ENCODE measurements around the gene INSC.

Gene INSC

DNA sequence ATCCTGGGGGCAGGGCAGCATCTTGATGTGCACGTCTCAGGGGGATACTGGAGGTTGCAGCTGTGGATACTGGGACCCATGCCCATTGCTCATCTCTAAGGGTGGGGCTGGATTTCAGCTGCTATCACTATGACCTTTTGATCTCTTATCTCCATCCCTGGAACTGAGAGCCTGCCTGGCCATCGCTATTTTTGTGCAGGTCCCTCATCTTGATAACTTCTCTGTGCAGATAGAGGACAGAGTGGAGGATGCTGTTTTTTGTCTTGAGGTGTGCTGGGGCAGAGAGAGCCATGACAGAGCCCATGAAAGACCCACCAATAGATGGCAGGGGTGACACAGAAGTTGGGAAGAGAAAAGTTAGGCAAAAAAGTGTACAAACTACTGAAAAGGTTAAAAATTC, 5.1 kb upstream of the INSC start:
- no peak for DNase-seq (ENCODE audit: low read depth in 2 of 2)

DNA sequence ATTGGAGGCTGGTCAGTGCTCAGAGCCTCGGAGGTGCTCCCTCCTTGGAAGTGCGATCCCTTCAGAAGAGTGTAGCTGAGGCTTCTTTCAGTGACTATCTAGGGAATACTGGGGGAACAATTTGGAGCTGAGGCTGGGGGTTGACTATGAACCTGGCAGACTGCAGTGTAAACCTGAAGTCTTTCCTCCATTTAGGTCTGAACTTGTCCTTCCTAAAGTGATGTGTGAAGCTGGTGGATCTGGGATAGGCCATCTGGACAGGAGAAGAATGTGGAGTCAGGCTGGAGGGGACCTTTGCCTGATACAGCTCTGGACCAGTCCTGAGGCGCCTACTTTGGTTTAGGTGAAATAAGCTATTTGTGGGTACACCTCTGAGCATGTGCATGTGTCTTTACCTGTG, 3.5 kb upstream of the INSC start:
- no peak for DNase-seq (ENCODE audit: low read depth in 2 of 2)

DNA sequence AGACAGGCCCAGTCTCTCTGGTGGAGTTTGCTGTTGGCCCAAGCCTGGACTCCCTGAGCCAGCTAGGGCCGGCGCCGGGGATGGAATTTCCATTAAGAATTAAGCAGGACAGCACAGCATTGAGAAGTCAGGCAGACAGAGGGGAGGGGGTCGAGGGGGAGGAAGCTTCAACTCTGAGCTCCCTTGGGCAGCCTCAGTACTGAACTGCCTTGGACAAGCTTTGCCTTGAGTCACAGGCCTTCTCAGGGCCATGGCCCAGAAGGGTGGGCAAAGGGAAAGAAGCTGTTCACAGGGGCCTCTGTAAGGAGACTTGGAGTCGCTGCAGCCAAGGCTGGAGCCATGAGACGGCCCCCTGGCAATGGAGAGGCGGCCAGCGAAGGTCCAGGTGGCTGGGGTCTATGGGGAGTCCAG, 2.6 kb upstream of the INSC start:
- DNase-seq (ENCODE audit: low read depth in 2 of 2) = no peak

DNA sequence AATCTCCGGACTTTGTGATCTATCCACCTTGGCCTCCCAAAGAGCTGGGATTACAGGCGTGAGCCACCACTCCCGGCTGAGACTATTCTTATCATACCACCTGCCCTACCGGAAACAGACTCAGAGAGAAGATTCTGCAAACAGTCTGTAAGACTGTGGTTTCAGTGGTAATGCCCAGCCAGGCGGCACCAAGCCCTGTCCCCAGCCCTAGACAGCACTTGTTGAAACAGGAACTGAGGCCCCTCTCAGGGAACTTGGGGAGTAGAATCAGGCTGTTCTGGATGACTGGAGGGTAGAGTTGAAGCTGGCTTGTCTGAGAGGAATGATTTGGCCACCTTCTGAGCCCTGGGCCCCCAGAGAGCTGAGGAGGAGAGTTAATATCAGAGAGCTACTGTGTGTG, 1.3 kb upstream of the INSC start:
- no peak for DNase-seq (ENCODE audit: low read depth in 2 of 2)

GRCh38 chr11:15115686-15116085, 963 bp downstream of the INSC start:
- no peak for DNase-seq (ENCODE audit: low read depth in 2 of 2)

DNA sequence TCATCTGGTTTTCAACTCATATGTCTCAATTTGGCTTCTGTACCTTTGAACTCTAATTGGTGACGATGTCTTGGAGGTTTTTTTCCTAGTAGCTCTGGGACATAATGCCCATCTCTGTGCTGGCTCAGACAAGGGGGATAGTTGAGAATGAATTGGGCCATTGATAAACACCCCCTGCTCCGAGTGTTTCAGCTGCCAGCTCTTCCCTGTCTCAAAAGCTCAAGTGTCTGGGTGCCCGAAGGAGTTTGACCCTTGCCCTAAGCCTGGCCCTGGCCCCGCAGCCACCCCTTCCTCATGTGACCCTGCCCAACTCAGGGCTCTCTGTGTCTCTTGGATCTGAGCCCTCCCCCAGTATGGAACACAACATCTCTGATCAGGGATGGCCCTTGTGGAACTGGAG, 3.0 kb downstream of the INSC start:
- no peak for DNase-seq (ENCODE audit: low read depth in 2 of 2)

- DNase-seq (ENCODE audit: low read depth in 2 of 2) = no peak
These were observed 3.7 kb downstream of the INSC start for GRCh38 chr11:15118431-15118830.

DNA sequence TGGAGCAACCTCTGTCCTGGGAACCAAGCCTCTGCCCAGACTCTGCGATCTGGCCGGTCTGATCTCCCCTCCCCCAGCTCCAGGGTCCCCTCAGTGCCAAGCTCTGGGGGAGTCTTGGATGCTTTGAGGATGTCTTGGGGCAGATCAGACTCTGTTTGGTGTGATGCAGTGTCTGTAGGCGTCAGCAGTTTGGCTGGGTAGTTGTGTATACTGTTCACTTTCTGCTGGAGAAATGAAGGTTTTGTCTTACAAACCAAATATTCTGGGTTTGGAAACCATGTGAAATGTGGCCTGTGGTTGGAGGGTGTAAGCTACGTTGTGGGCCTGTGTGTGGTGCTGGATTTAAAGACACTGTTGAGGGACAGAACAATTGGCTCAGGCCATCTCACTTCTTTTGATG, 4.6 kb downstream of the INSC start:
- no peak for DNase-seq (ENCODE audit: low read depth in 2 of 2)

GRCh38 chr11:15119826-15120225, 5.1 kb downstream of the INSC start:
- no peak for DNase-seq (ENCODE audit: low read depth in 2 of 2)

- no peak for DNase-seq (ENCODE audit: low read depth in 2 of 2)
These were observed 9.1 kb downstream of the INSC start for GRCh38 chr11:15123849-15124248.

GRCh38 chr11:15124528-15124927, 9.8 kb downstream of the INSC start:
- no peak for DNase-seq (ENCODE audit: low read depth in 2 of 2)

GRCh38 chr11:15127341-15127740, 12.6 kb downstream of the INSC start:
- no peak for DNase-seq (ENCODE audit: low read depth in 2 of 2)

DNA sequence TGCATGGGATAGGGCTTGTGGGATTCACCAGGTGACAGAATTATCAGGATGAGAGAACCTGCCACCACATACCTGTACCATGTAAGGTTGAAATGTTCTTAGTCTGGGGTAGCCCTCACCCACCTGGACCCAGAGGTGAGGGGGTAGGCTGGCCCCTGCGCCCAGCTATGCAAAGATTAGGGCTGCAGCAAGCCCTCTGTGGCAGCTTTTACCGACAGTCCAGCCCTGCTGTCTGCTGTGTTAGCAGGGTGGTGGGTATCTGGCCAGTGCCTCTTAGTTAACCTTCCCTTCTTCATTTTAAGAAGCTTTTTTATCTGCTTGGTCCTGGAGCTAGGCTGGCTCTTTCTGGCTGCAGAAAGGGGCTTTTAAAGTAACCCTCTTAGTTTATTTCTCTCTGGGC, 13.9 kb downstream of the INSC start:
- DNase-seq (ENCODE audit: low read depth in 2 of 2) = no peak

DNA sequence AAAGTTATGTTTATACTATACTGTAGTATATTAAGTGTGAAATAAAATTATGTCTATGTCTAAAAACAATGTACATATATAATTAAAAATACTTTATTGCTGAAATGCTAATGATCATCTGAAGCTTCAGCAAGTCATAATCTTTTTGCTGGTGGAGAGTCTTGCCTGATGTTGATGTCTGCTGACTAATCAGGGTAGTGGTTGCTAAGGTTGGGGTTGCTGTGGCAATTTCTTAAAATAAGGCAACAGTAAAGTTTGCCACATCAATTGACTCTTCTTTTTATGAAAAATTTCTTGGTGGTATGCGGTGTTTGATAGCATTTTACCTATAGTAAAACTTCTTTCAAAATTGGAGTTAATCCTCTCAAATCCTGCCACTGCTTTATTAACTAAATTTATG, 21.4 kb downstream of the INSC start:
- DNase-seq (ENCODE audit: low read depth in 2 of 2) = no peak

GRCh38 chr11:15139096-15139770, 24.5 kb downstream of the INSC start:
- no peak for DNase-seq (ENCODE audit: low read depth in 2 of 2)

GRCh38 chr11:15139958-15140659, 25.4 kb downstream of the INSC start:
- DNase-seq (ENCODE audit: low read depth in 2 of 2) = no peak

GRCh38 chr11:15141381-15141780, 26.7 kb downstream of the INSC start:
- DNase-seq (ENCODE audit: low read depth in 2 of 2) = no peak

- DNase-seq (ENCODE audit: low read depth in 2 of 2) = no peak
These were observed 28.1 kb downstream of the INSC start for GRCh38 chr11:15142838-15143237.

DNA sequence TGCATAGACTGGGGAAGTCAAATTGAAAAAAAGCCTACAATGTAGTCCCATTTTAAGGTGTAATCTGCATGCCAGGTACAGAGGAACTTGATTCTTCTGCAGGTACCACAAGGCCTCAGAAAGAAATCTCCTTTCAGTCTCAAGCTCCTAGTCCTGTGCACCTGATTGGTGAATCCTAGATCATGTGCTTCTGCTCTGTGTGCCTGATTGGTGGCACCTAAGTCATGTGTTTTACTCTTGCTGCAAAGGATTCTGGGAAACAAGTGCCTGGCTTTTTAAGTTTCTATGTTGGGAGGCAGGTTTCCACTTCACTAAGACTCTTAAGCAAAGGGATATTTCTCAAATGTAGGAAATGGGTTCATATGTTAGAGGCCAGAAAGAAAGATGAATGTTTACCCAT, 29.1 kb downstream of the INSC start:
- no peak for DNase-seq (ENCODE audit: low read depth in 2 of 2)

DNA sequence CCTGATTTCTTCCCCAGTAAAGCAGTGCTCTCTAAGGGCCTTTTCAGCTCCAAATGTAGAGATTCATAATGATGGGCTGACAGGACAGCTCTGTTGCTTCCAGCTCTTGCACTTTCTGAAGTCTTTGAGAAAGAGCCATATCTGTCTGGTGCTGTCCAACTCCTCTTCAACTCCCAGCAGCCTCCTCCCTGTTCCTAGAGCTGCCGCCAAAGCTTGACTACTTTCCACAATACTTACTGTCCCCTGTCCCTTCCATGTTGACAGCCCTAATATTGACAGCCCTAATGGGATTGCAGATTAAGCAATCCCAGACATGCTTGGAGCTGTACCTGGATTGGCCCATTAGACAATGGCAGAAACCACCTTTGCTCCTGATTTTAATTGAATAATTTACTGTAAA, 29.6 kb downstream of the INSC start:
- DNase-seq (ENCODE audit: low read depth in 2 of 2) = no peak

- no peak for DNase-seq (ENCODE audit: low read depth in 2 of 2)
These were observed 30.4 kb downstream of the INSC start for GRCh38 chr11:15145151-15145550.

DNA sequence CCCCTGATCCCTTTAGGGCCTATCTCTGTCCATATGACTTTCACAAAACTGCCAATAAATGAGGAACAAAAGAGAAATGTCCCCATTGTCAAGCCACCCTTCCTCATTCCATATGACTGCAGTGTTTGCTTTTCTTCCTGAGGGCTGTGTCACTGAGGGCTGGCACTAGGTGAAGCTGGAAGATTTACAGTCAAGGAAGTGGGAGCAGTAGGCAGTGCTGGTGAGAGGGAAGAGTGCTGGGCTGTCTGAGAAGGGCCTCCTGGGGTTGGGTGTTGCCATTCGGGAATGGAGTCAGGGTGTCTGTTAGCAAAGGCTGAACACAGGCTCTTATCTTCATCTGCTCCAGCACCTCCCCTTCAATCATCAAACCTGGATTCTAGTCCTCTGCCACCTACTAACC, 30.9 kb downstream of the INSC start:
- DNase-seq (ENCODE audit: low read depth in 2 of 2) = no peak

- DNase-seq (ENCODE audit: low read depth in 2 of 2) = no peak
These were observed 31.7 kb downstream of the INSC start for GRCh38 chr11:15146271-15147003.

Data from stimulated activated CD4-positive, alpha-beta T cell treated with anti-CD3 and anti-CD28 coated beads, Interleukin-4, amount 100 ng/mL, for 48 hours (primary cell).